ENCODE data around the gene ANKMY2.
A peak's percentile ranks its signal among the peaks of the same experiment; 100 is the strongest.
"Not testable (repeated sequence)": the region's sequence is repeated elsewhere in the genome, so short reads cannot be mapped to it uniquely, and the experiment has no call there.

ANKMY2 gene

GRCh38 chr7:16616542-16616941, 29.0 kb downstream of the ANKMY2 start:
- no peak for DNase-seq

- no peak for DNase-seq
These were observed 29.4 kb downstream of the ANKMY2 start for GRCh38 chr7:16616122-16616521.

GRCh38 chr7:16615228-16615627, 30.3 kb downstream of the ANKMY2 start:
- no peak for DNase-seq

- no peak for DNase-seq
These were observed 33.8 kb downstream of the ANKMY2 start for GRCh38 chr7:16611711-16612110.

GRCh38 chr7:16609842-16610450, 35.6 kb downstream of the ANKMY2 start:
- DNase-seq, result no peak

GRCh38 chr7:16606704-16607103, 38.9 kb downstream of the ANKMY2 start:
- no peak for DNase-seq

GRCh38 chr7:16604054-16604453, 41.5 kb downstream of the ANKMY2 start:
- DNase-seq, result no peak

GRCh38 chr7:16603633-16604032, 41.9 kb downstream of the ANKMY2 start:
- no peak for DNase-seq

- DNase-seq, result no peak
These were observed 45.7 kb downstream of the ANKMY2 start for GRCh38 chr7:16599860-16600259.

GRCh38 chr7:16598015-16598414, 47.5 kb downstream of the ANKMY2 start:
- no peak for DNase-seq

GRCh38 chr7:16595596-16595995, 50.0 kb downstream of the ANKMY2 start:
- not testable (repeated sequence) for DNase-seq

- DNase-seq, result peak; percentile 38
These were observed 50.9 kb downstream of the ANKMY2 start for GRCh38 chr7:16594676-16595075.

- DNase-seq, result peak; percentile 73
These were observed 51.5 kb downstream of the ANKMY2 start for GRCh38 chr7:16594061-16594460.

- DNase-seq, result no peak
These were observed 53.2 kb downstream of the ANKMY2 start for GRCh38 chr7:16592395-16592794.

GRCh38 chr7:16590424-16590823, 55.1 kb downstream of the ANKMY2 start:
- DNase-seq, result peak; percentile 7

- peak; percentile 62 for DNase-seq
These were observed 55.7 kb downstream of the ANKMY2 start for GRCh38 chr7:16589881-16590280.

- DNase-seq, result no peak
These were observed 57.8 kb downstream of the ANKMY2 start for GRCh38 chr7:16587790-16588189.

- DNase-seq, result no peak
These were observed 58.4 kb downstream of the ANKMY2 start for GRCh38 chr7:16587129-16587528.

GRCh38 chr7:16586081-16586874, 59.3 kb downstream of the ANKMY2 start:
- DNase-seq, result no peak

GRCh38 chr7:16585540-16585939, 60.0 kb downstream of the ANKMY2 start:
- DNase-seq, result no peak

GRCh38 chr7:16583834-16584233, 61.7 kb downstream of the ANKMY2 start:
- DNase-seq, result no peak

GRCh38 chr7:16581286-16581685, 64.3 kb downstream of the ANKMY2 start:
- DNase-seq, result no peak

- no peak for DNase-seq
These were observed 66.3 kb downstream of the ANKMY2 start for GRCh38 chr7:16579216-16579615.

- DNase-seq, result no peak
These were observed 73.6 kb downstream of the ANKMY2 start for GRCh38 chr7:16571941-16572340.
